ENCODE data around the gene CEMIP. TPM values are rescaled to one million over a fixed set of nuclear protein-coding genes. Genes with fewer than 3 reads are reported as not detected.

CEMIP gene
- total and polyA plus RNA-seq, 2 of the 8 experiments (the other 6 are each of a cell fraction or from before 2014, with no cell fraction given): 0.11 to 0.60 TPM

GRCh38 chr15:80989518-80990478 lies 210.6 kb downstream of the CEMIP start, which contains the start of gene MESD:
TSS of gene MESD (minus strand) at chr15:80989819. CDS start at chr15:80989791, 28 bp downstream.
- Histone ChIP-seq H2BK12ac (ENCODE audit: low read depth, low read length) (peak within 1 kb of the TSS; percentile 11; the same call in 1 of the 2 replicates), H3K9ac (replicated peaks in 1 of 4; ENCODE audit: extremely low read depth in 1 of 4, low read depth in 3 of 4, low read length in 3 of 4) (peak within 1 kb of the TSS; percentile 93 to 99 (median 96)), H4K91ac (replicated peaks; ENCODE audit: insufficient read length, low read length) (peak within 1 kb of the TSS; percentile 45), H3K79me2 (ENCODE audit: control insufficient read depth in 1 of 2, insufficient read depth in 2 of 2, low read length in 2 of 2) (peaks cover 24 to 46% of the 10 kb centered on the region in 2 experiments), H3K9me3 (ENCODE audit: insufficient read depth in 2 of 2, low read depth in 1 of 2, low read length in 1 of 2) (no peaks in the 10 kb centered on the region), H2BK5ac (ENCODE audit: low read depth, low read length) (peak within 1 kb of the TSS; percentile 95), H2BK20ac (ENCODE audit: low read length) (no peak within 1 kb of the TSS), H3K4me1 (replicated peaks in 1 of 4; ENCODE audit: control insufficient read depth in 3 of 4, insufficient read depth in 4 of 4, low read length in 3 of 4) (peaks cover 0 to 8% (median 2%) of the 10 kb centered on the region in 4 experiments; a peak in 3 of 7 replicates), H3K27ac (ENCODE audit: low read depth, low read length) (peak within 1 kb of the TSS; percentile 98), H2BK15ac (ENCODE audit: low read length) (no peak within 1 kb of the TSS), H2BK120ac (replicated peaks; ENCODE audit: low read depth, low read length) (no peak within 1 kb of the TSS), H3K79me1 (ENCODE audit: low read depth, low read length) (peaks cover 10% of the 10 kb centered on the region), H3K4ac (replicated peaks; ENCODE audit: insufficient read length, low read depth, low read length) (no peak within 1 kb of the TSS), H3K14ac (ENCODE audit: insufficient read length) (no peak within 1 kb of the TSS), H3K4me3 (ENCODE audit: extremely low read depth in 1 of 4, insufficient read depth in 2 of 4, low read depth in 3 of 4, low read length in 4 of 4) (peak within 1 kb of the TSS; percentile 74 to 100 (median 94)), H3K23ac (ENCODE audit: insufficient read length) (no peak within 1 kb of the TSS), H3K18ac (ENCODE audit: extremely low read depth, low read length) (peak within 1 kb of the TSS; percentile 62; the same call in 1 of the 2 replicates), H3K27me3 (replicated peaks in 1 of 4; ENCODE audit: control insufficient read depth in 3 of 4, extremely low read depth in 1 of 4, insufficient read depth in 3 of 4, low read length in 3 of 4) (no peaks in the 10 kb centered on the region), H3K4me2 (ENCODE audit: insufficient read depth in 1 of 2, low read depth in 2 of 2, low read length in 2 of 2) (peak within 1 kb of the TSS; percentile 95 to 100), H4K8ac (ENCODE audit: extremely low read depth, insufficient read depth, low read length) (peak within 1 kb of the TSS; percentile 99; the same call in 1 of the 2 replicates), H3K23me2 (ENCODE audit: low read depth, low read length) (peaks cover 4% of the 10 kb centered on the region), H2AFZ (ENCODE audit: low read length) (peak within 1 kb of the TSS; percentile 99), H3K56ac (replicated peaks; ENCODE audit: insufficient read length, low read depth, low read length) (peak within 1 kb of the TSS; percentile 80), H3K36me3 (ENCODE audit: control insufficient read depth in 2 of 4, insufficient read depth in 4 of 4, low read length in 3 of 4) (no peaks in the 10 kb centered on the region; a peak in 2 of 8 replicates), H4K5ac (ENCODE audit: insufficient read length, low read depth, low read length) (peak within 1 kb of the TSS; percentile 73), H2AK5ac (ENCODE audit: low read depth, low read length) (no peak within 1 kb of the TSS), H4K20me1 (replicated peaks in 1 of 2; ENCODE audit: control insufficient read depth in 1 of 2, insufficient read depth in 2 of 2, low read length in 2 of 2) (peaks cover 4 to 6% of the 10 kb centered on the region in 2 experiments)
- ChIA-PET CTCF (ENCODE audit: partially characterized antibody) (interaction anchor here (1.2 to 1.7 kb wide), 3 partner anchors 12 to 276 kb away, joined by 5 to 6 read pairs (median 5); no protein-coding TSS in a partner anchor), POLR2A (ENCODE audit: partially characterized antibody) (interaction anchor here (0.7 to 2.9 kb wide), 4 partner anchors 10 to 21 kb away, joined by 3 to 10 read pairs (median 6); no protein-coding TSS in a partner anchor)
- 7% methylated on average over 41 of the region's 63 CpGs; no CpG with 5 or more reads in 1 of the 2 experiments for WGBS, 2 experiments (ENCODE audit: extremely low coverage in 1 of 2, insufficient coverage in 1 of 2, insufficient read length in 1 of 2, insufficient replicate concordance in 2 of 2, low coverage in 1 of 2, low lambda C conversion rate in 2 of 2, missing lambda C conversion rate in 1 of 2)
- FAIRE-seq (no peak), DNase-seq (ENCODE audit: low read depth in 1 of 2, low spot score in 2 of 2) (peak; percentile 86 to 98)
- TF ChIP-seq ASH2L (IDR thresholded peaks at IDR 0.05; ENCODE audit: low read length): peak; percentile 76
- TF ChIP-seq BACH1 (IDR thresholded peaks at IDR 0.05; ENCODE audit: low read length): no peak
- no peak for TF ChIP-seq JUND (IDR thresholded peaks at IDR 0.05; ENCODE audit: low read length)
- peak; percentile 98 for TF ChIP-seq RBBP5 (IDR thresholded peaks at IDR 0.05; ENCODE audit: borderline replicate concordance, low read depth, low read length)
- no peak for TF ChIP-seq SIX5 (IDR thresholded peaks at IDR 0.05; ENCODE audit: low read depth, low read length)
- no peak for TF ChIP-seq MAFK (IDR thresholded peaks at IDR 0.05; ENCODE audit: low read depth, low read length)
- no peak for TF ChIP-seq SIRT6 (IDR thresholded peaks at IDR 0.05; ENCODE audit: low read length)
- TF ChIP-seq MAX (IDR thresholded peaks at IDR 0.05): peak; percentile 40
- TF ChIP-seq TEAD4 (IDR thresholded peaks at IDR 0.05; ENCODE audit: low read depth, low read length): peak; percentile 18; the same call in 1 of the 2 replicates
- no peak for TF ChIP-seq EGR1 (IDR thresholded peaks at IDR 0.05; ENCODE audit: borderline replicate concordance, low read depth, low read length)
